SU-DHL-6 (cell line): Measurements from ENCODE around the gene NCKAP1.

Experiments used
- EZH2phosphoT487 ChIP-seq: fragments of 200-600 bp; sonication (generic), shearing (Covaris generic); conservative IDR thresholded peaks from 2 replicates; pipeline ENCODE4 v1.6.1; 2018; ENCODE audit warnings: mild to moderate bottlenecking, antibody characterized with exemption, low read length, moderate library complexity, mixed read lengths
- TF ChIP-seq, protein P1 (sequence below): fragments of 200-600 bp; sonication (generic); IDR thresholded peaks from one replicate; pipeline ENCODE4 v1.5.1; 2017; ENCODE audit warnings: antibody characterized with exemption, mild to moderate bottlenecking, low read length, moderate library complexity; ENCODE audit not compliant: insufficient read depth, poor library complexity, severe bottlenecking

DNA sequence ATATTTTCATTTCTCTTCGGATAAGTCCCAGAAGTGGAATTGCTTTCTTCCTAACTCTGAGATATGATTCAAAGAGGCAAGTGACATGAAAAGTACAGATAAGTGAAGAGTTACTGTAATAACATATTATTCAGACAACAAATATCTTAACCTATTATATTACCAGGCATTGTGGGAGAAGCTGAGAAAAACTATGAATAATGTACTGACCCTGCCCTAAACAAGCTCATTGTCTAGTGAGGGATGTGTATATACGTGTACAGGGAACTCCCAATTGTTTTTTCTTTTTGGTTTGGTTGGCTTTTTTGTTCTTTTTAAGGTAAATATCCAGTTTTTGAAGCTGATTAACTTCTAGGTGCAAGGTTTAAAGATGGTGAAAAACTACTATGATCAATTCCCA, 26.5 kb downstream of the NCKAP1 start:
- no peak for TF ChIP-seq EZH2phosphoT487
- TF ChIP-seq, protein P1, sequence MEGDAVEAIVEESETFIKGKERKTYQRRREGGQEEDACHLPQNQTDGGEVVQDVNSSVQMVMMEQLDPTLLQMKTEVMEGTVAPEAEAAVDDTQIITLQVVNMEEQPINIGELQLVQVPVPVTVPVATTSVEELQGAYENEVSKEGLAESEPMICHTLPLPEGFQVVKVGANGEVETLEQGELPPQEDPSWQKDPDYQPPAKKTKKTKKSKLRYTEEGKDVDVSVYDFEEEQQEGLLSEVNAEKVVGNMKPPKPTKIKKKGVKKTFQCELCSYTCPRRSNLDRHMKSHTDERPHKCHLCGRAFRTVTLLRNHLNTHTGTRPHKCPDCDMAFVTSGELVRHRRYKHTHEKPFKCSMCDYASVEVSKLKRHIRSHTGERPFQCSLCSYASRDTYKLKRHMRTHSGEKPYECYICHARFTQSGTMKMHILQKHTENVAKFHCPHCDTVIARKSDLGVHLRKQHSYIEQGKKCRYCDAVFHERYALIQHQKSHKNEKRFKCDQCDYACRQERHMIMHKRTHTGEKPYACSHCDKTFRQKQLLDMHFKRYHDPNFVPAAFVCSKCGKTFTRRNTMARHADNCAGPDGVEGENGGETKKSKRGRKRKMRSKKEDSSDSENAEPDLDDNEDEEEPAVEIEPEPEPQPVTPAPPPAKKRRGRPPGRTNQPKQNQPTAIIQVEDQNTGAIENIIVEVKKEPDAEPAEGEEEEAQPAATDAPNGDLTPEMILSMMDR = no peak
